Brain pericyte (primary cell): Measurements from ENCODE around the gene TMEM89.

Experiments
- DNase-seq: peaks from one replicate; pipeline ENCODE4 v3.0.0-alpha.2; 2012; ENCODE audit warnings: low read depth, low spot score

Gene TMEM89

GRCh38 chr3:48614044-48614443, 7.5 kb downstream of the TMEM89 start:
- DNase-seq: no peak

DNA sequence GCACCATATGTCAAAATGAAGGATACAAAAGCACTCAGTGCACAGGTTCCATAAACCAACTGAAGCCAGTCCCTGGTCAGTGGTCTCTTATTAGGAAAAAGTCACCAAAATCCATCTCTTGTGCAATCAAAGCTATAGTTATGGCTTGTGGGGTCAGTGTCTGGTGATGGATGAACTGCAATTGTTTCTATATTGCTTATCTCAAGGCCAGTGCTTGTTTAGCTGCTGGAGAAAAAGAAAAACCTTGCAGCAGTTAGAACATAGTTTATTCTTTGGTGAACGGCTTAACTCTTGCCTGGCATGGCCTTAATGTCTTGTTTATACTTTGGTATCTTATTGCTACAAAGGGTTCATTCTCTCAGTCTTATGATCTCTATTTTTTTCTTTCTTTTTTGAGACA, 9.3 kb downstream of the TMEM89 start:
- DNase-seq: no peak

- peak; percentile 90 for DNase-seq
Observed at GRCh38 chr3:48609088-48610005, 12.2 kb downstream of the TMEM89 start, which contains the start of gene UQCRC1. TSS of gene UQCRC1 (minus strand) at chr3:48609646. CDS start at chr3:48609620, 26 bp downstream.

DNA sequence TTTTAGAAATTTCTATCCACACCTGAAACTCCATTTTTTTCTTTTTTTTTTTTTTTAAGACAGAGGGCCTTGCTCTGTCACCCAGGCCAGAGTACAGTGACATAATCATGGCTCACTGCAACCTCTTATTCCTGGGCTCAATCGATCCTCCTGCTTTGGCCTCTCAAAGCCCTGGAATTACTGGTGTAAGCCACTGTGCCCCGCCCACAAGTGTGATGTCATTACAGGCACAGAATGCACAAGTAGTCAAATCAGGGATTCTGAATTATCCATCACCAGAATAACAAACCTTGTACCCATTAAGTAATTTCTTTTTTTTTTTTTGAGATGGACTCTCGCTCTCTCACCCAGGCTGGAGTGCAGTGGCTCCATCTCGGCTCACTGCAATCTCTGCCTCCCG, 14.1 kb downstream of the TMEM89 start:
- no peak for DNase-seq

DNA sequence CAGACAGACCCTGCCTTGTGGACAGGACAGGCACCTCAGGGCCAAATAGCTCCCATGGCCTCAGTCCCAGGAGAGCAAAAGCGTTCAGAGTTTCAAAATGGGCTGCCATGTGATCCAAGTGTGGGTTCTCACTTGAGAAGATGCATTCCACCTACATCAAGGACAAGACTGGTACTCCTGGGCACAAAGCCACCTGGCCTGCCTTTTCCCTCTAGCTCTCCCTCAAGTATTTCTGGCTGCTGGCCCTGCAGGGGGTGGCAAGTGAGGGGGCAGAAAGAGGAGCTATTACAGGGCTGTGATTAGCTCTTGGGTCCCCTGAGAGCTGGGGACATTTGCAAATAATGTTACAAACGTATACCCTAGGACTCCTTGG, 20.0 kb downstream of the TMEM89 start:
- DNase-seq: no peak

DNA sequence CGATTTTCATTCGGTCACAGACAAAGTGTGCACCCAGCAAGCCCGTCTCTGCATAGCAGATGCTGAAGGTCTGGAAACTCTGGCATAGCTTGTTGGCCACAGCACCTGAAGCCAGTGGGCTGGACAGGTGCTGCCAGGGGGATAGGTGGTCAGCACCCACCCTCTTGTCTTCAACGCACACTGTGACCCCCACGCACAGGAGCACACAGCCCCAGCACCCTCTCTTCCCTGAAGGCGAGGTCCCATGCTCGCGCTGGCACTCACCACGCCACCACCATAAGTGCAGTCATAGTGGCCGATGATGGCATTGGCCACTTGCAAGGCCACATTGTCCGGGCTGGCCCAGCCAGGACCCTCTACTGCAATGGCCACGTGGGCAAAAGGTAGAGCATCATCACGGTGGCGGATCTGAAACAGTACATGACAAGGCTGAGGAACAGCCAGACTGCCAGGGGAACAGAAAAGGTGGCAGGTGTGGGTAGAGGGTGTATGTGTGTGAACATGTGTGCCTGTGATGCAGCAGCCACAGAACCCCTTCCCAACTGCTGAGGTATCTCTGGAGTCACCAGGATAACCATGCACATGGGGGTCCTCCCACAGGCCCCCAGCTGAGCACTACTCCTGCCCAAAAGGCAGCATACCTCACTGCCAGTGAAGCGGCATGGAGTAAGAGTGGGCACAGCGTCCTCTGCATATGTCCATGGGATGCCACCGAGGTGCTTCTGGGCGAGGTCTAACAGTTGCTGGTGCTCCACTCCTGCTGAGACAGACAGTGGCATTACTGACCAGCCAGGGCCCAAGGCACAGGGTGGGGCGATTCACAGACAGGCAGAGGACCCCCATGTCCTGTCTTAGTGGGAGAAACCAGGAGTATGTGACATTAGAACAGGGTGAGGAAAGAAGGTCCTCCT, 20.6 kb downstream of the TMEM89 start:
- no peak for DNase-seq

- DNase-seq: no peak
Observed at GRCh38 chr3:48599509-48600285, 21.9 kb downstream of the TMEM89 start.

- no peak for DNase-seq
Observed at GRCh38 chr3:48599077-48599501, 22.5 kb downstream of the TMEM89 start.

DNA sequence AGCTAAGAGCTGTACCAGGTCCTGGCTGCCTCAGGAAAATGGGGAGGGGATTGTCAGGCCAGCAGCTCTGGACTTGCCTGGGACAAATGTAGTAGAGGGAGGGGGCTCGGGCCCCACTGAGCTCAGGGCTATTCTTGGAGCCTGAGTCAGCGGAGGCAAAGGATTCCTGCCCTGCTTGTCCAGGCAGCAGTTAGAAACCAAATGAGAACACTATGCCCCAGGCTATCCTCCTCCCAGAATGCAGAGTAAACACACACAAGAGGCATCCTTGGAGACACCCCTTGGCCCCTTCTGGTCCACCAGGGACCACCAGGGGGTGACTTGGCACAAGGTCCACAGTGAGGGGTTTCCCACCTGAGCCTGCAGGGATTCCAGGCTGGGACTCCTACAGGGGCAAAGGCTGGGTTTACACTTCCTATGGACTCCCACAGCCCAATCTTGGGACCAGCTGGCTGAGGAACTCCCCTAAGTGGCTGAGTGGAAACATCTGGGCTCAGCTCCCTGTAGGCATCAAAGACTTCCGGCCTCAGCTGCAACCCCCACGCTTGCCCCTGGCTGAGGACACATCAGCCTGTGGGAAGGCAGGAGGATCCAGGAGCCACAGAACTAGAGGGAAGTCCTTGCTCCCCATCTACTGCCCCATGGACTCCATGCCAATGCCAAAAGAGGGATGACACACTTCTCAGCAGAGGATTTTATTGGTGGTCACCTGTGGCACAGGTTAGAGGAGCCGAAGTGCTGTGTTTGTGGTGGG, 23.1 kb downstream of the TMEM89 start:
- DNase-seq: peak; percentile 98

DNA sequence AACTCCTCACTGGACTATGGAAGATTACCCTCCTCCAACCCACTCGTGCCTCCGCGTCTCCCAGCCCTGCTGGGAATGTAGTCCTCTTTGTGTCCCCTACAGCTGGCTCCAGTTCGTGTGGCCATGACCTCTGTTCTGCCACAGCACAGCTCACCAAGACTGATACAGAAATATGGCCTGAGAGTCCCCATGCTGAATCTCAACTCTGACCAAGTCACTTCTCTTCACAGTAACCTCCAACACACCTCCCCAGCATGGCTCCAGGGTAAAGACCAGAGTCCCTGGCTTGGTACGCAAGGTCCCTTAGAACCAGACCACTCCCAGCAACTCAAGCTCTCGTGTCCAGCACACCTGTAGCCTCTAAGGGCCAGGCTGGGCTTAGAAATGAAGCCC, 24.2 kb downstream of the TMEM89 start:
- no peak for DNase-seq

DNA sequence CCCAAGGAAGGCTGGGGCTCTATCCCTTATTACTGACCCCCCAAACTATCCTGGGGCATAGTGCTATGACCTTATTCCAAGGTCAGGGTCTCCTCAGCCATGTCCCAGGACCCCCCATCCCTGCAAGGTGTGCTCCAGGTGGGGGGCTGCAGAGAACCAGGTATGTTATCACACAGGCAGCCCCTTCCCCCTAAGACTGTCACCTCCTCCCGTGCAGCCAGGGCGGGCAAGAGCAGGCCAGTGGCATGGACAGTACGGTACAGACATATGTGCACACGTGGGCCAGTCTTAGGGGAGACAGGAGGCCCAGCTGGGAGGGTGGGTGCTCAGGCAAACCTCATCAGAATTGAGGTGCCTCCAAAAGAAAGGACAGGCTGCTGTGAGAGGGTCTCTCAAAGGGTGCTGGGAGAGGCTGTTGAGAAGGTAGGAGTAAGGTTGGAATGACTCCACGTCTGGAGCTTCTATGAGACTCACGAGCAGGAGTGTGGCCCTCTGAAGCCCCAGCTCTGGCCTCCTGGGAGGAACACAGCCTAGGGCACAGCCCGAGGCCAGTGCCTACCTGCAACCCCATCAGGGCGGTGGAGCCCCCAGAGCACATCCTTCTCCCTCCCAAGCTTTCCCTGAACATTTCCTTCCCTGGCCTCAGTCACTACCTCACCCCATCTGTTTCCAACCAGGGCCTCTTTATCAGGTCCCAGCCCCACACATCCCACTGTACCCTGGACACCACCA, 24.7 kb downstream of the TMEM89 start:
- DNase-seq: no peak

GRCh38 chr3:48596157-48596556, 25.4 kb downstream of the TMEM89 start:
- no peak for DNase-seq

GRCh38 chr3:48595526-48596121, 25.9 kb downstream of the TMEM89 start:
- DNase-seq: peak; percentile 84

DNA sequence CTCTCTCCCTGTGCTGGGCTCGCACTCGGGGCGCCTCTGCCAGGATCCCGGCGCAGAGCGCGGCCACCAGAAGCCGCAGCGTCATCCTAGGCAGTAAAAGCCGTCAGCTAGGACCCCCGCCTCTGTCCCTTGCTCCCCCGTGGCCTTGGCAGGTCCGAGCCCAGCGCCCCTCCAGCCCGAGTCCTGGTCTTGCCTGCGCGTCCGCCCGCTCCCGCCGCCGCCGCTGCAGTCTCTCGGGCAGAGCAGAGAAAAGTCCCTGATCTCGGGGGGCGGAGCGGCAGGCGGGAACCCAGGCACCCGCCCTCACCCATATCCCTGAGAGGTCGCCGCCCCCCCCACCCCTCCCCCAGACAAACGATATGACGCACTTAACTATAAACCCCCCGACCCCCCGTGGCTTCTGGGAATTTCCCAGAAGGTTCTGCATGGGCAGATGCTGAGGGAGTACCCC, 26.5 kb downstream of the TMEM89 start, which contains the start of gene COL7A1:
COL7A1 (minus strand) TSS at position 255 of the 451 bp plus-strand sequence; CDS start at position 85, 170 bp downstream.
- no peak for DNase-seq

DNA sequence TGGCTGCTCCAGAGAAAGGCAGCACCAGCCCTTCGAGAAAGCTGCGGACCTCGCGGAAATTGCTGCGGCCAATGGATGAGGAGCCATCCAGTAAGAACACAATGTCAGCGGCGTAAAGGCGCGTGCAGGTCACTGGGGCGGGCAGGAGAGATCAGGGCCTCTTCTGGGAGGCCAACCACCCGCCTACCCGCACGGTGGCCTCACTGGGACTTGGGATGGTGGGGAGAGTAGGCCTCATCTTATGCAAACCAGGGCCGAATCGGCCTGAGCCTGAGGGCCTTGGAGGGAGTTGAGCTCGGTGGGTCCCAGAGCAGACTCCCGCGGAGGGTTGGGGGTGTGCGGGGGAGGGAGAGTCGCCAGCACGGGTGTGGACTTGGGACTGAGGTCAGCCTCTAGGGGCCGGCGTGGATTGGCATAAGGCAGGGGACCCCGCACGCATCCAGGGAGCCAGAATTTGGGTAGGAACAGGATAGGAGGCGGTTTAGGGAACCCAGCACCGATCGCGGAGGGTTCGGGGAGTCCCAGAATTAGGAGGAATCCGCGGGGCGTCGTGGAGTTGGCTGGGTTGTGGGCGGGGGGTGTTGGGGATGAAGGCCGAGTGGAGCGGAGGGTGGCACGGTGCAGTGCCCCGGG, 27.0 kb downstream of the TMEM89 start:
- no peak for DNase-seq

GRCh38 chr3:48593337-48593736, 28.2 kb downstream of the TMEM89 start:
- DNase-seq: no peak

DNA sequence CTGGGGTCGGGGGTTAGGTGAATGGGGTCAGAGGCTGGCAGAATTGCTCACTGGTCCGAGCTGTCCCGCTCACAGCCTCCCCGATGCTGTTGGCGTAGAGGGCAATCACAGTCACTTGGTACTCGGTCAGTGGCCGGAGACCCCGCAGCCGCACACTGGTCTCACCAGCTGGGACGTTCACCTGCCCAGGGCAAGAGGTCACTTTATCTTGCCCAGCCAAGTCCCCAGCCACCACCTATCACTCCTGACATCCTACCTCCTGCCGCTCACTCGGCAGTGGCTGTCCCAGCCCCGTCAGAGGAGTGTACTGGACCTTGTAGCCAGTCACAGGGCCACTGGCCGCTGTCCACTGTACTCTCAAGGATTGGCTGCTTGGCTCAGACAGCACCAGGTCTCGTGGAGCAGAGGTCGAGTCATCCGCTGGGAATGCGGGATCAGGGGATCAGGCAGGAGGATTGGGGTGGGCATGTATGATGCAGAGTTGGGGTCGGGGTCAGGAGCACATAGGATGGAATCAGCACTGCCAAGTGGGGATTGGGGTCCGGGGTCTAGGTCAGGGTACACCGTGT, 29.0 kb downstream of the TMEM89 start:
- no peak for DNase-seq

DNA sequence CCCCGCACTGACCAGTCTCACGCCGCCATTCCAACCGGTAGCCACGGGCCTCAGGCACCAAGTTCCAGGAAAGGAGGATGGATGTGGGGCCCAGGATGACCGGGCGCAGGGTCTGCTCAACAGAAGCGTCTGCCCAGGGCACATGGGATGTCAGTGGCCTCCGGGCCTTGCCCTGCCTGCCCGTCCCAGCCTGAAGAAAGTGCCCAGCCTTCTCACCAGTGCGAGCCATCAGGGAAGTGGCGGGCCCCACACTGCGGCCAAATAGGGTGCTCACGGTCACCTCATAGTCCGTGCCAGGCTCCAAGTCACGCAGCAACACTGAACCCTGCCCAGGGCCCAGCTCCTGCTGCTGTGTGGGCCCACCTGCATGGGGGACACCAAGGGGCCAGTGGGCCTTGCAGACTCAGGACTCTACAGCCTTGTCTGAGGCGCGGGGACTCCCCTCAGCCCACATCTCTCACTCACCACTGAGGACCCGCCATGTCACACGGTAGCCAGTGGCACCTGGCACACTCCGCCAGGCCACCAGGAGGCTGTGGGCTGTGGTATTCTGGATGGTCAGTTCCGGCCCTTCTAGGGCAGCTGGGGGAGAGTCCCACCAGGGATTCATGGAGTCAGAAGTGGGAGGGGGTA, 29.6 kb downstream of the TMEM89 start:
- no peak for DNase-seq
